Astrocyte (in vitro differentiated cells and primary cell): ENCODE results near the gene SLC36A2.

ENCODE experiments used
- EZH2 ChIP-seq: IDR thresholded peaks from 2 replicates; pipeline ENCODE4 v1.6.1; 2012; ENCODE audit warnings: mild to moderate bottlenecking, low read length, inconsistent platforms; ENCODE audit not compliant: insufficient read depth
- TF ChIP-seq, protein P1 (sequence below): IDR thresholded peaks from 2 replicates; pipeline ENCODE4 v1.5.1; 2011; ENCODE audit warnings: low read depth, mild to moderate bottlenecking, inconsistent platforms, low read length, moderate library complexity; ENCODE audit not compliant: insufficient read depth

DNA sequence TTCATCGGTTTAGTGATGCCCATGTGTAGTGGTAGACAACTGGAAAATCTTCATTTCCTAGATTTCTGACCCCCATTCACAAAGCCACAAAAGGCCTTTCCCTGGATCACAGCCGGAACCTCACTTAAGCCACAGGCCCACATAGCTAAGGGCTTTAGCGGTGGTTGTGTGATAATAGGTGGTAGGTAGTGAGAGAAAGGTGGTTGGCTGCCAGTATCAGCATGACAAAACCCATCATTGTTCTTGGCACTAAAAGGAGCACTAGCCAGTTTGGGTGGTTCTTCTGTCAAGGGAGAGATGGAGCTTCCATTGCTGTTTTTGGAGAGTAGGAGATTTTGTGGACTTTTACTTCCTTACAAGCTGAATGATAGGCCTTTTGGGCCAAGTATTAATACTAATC lies 9.7 kb upstream of the SLC36A2 start:
- TF ChIP-seq, protein P1, sequence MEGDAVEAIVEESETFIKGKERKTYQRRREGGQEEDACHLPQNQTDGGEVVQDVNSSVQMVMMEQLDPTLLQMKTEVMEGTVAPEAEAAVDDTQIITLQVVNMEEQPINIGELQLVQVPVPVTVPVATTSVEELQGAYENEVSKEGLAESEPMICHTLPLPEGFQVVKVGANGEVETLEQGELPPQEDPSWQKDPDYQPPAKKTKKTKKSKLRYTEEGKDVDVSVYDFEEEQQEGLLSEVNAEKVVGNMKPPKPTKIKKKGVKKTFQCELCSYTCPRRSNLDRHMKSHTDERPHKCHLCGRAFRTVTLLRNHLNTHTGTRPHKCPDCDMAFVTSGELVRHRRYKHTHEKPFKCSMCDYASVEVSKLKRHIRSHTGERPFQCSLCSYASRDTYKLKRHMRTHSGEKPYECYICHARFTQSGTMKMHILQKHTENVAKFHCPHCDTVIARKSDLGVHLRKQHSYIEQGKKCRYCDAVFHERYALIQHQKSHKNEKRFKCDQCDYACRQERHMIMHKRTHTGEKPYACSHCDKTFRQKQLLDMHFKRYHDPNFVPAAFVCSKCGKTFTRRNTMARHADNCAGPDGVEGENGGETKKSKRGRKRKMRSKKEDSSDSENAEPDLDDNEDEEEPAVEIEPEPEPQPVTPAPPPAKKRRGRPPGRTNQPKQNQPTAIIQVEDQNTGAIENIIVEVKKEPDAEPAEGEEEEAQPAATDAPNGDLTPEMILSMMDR, result no peak
- TF ChIP-seq EZH2, result no peak
